Measurements from ENCODE around the gene ZNF444.

ZNF444 gene

GRCh38 chr19:56167064-56167578, 26.0 kb downstream of the ZNF444 start:
- H4K20me1 ChIP-seq (ENCODE audit: insufficient read depth, low read length, poor library complexity, severe bottlenecking): no peaks in the 10 kb centered on the region
- H3K4me2 ChIP-seq (ENCODE audit: low read depth, low read length, poor library complexity, severe bottlenecking): no peak overlapping the region
- no peaks in the 10 kb centered on the region for H3K27me3 ChIP-seq (ENCODE audit: insufficient read depth, low read length, poor library complexity, severe bottlenecking)
- no peaks in the 10 kb centered on the region for H3K9me3 ChIP-seq (ENCODE audit: insufficient read depth, low read depth, low read length)
- no peak overlapping the region for H3K9ac ChIP-seq (ENCODE audit: low read depth, low read length, poor library complexity, severe bottlenecking)
- no peak for TF ChIP-seq CTCF (conservative IDR thresholded peaks at IDR 0.05; ENCODE audit: low read length)
- H3F3A ChIP-seq (ENCODE audit: low read depth): no peaks in the 10 kb centered on the region; the same call in 1 of the 2 replicates
- H3K36me3 ChIP-seq (ENCODE audit: insufficient read depth, low read length): no peaks in the 10 kb centered on the region
- no peak overlapping the region for H3K4me3 ChIP-seq (ENCODE audit: low read length, poor library complexity, severe bottlenecking)
- H3K4me1 ChIP-seq (ENCODE audit: insufficient read depth, low read length, poor library complexity, severe bottlenecking): peaks cover 20% of the 10 kb centered on the region
- H2AFZ ChIP-seq (ENCODE audit: low read length): no peak overlapping the region
- H3K79me2 ChIP-seq (ENCODE audit: insufficient read depth, low read length): no peaks in the 10 kb centered on the region
- no peaks in the 10 kb centered on the region for H3K9me2 ChIP-seq (replicated peaks; ENCODE audit: low read depth, low read length)

GRCh38 chr19:56170261-56170660, 29.2 kb downstream of the ZNF444 start:
- Histone ChIP-seq H3K4me3 (ENCODE audit: low read length, poor library complexity, severe bottlenecking) (no peak overlapping the region), H3K4me2 (ENCODE audit: low read depth, low read length, poor library complexity, severe bottlenecking) (no peak overlapping the region), H3K4me1 (ENCODE audit: insufficient read depth, low read length, poor library complexity, severe bottlenecking) (no peaks in the 10 kb centered on the region)

GRCh38 chr19:56174086-56174485, 33.0 kb downstream of the ZNF444 start:
- Histone ChIP-seq H3K9me2 (replicated peaks; ENCODE audit: low read depth, low read length) (no peaks in the 10 kb centered on the region), H3K36me3 (ENCODE audit: insufficient read depth, low read length) (no peaks in the 10 kb centered on the region), H3K79me2 (ENCODE audit: insufficient read depth, low read length) (no peaks in the 10 kb centered on the region), H3K4me3 (ENCODE audit: low read length, poor library complexity, severe bottlenecking) (no peak overlapping the region), H2AFZ (ENCODE audit: low read length) (no peak overlapping the region), H3K9ac (ENCODE audit: low read depth, low read length, poor library complexity, severe bottlenecking) (no peak overlapping the region), H4K20me1 (ENCODE audit: insufficient read depth, low read length, poor library complexity, severe bottlenecking) (no peaks in the 10 kb centered on the region), H3K4me1 (ENCODE audit: insufficient read depth, low read length, poor library complexity, severe bottlenecking) (no peaks in the 10 kb centered on the region), H3K9me3 (ENCODE audit: insufficient read depth, low read depth, low read length) (no peaks in the 10 kb centered on the region), H3K4me2 (ENCODE audit: low read depth, low read length, poor library complexity, severe bottlenecking) (no peak overlapping the region), H3K27me3 (ENCODE audit: insufficient read depth, low read length, poor library complexity, severe bottlenecking) (no peaks in the 10 kb centered on the region), H3F3A (ENCODE audit: low read depth) (no peaks in the 10 kb centered on the region; the same call in 1 of the 2 replicates)
- TF ChIP-seq CTCF (conservative IDR thresholded peaks at IDR 0.05; ENCODE audit: low read length) (no peak), EZH2phosphoT487 (IDR thresholded peaks at IDR 0.05; ENCODE audit: borderline replicate concordance) (no peak)

More at GRCh38 chr19:56170261-56170660, 29.2 kb downstream of the ZNF444 start:
- Histone ChIP-seq H3K9ac (ENCODE audit: low read depth, low read length, poor library complexity, severe bottlenecking) (no peak overlapping the region), H3K79me2 (ENCODE audit: insufficient read depth, low read length) (no peaks in the 10 kb centered on the region), H2AFZ (ENCODE audit: low read length) (no peak overlapping the region), H4K20me1 (ENCODE audit: insufficient read depth, low read length, poor library complexity, severe bottlenecking) (no peaks in the 10 kb centered on the region), H3K9me3 (ENCODE audit: insufficient read depth, low read depth, low read length) (no peaks in the 10 kb centered on the region), H3K27me3 (ENCODE audit: insufficient read depth, low read length, poor library complexity, severe bottlenecking) (no peaks in the 10 kb centered on the region), H3K9me2 (replicated peaks; ENCODE audit: low read depth, low read length) (no peaks in the 10 kb centered on the region), H3K36me3 (ENCODE audit: insufficient read depth, low read length) (no peaks in the 10 kb centered on the region), H3F3A (ENCODE audit: low read depth) (no peaks in the 10 kb centered on the region; the same call in 1 of the 2 replicates)
- TF ChIP-seq EZH2phosphoT487 (IDR thresholded peaks at IDR 0.05; ENCODE audit: borderline replicate concordance) (no peak), CTCF (conservative IDR thresholded peaks at IDR 0.05; ENCODE audit: low read length) (no peak)
